Thoracic aorta (tissue), 2 donors: ENCODE data around the gene B4GALT1. TPM values are rescaled to one million over a fixed set of nuclear protein-coding genes. Genes with fewer than 3 reads are reported as not detected.

ENCODE experiments used
- ATAC-seq: fragments of 150-250 bp; one replicate; pipeline ENCODE4 v1.8.0; 2017; ENCODE audit warnings: low read depth; ENCODE audit not compliant: insufficient number of reproducible peaks, low FRiP score
- DNase-seq: peaks from one replicate; pipeline ENCODE4 v3.0.0-alpha.2; 2020; ENCODE audit warnings: low spot score
- H3K27ac ChIP-seq, 2 donors: fragments of 200-600 bp; sonication (generic); 1 replicate in 1 of 2; 2 replicates in 1 of 2; pipeline ENCODE4 v1.5.1; 2016; ENCODE audit warnings: mild to moderate bottlenecking in 2 of 2, moderate library complexity in 2 of 2
- H3K27me3 ChIP-seq: fragments of 200-600 bp; sonication (generic); replicated peaks from 2 replicates; pipeline ENCODE4 v1.6.0; 2016; ENCODE audit warnings: mild to moderate bottlenecking; ENCODE audit not compliant: insufficient read depth
- H3K36me3 ChIP-seq: fragments of 200-600 bp; sonication (generic); one replicate; pipeline ENCODE4 v1.5.1; 2016
- H3K4me1 ChIP-seq, 2 donors: fragments of 200-600 bp; sonication (generic); 1 replicate in 1 of 2; 2 replicates in 1 of 2; pipeline versions ENCODE4 v1.5.1 to v1.6.0; 2016; ENCODE audit warnings: low read depth in 2 of 2, mild to moderate bottlenecking in 1 of 2; ENCODE audit not compliant: control insufficient read depth in 1 of 2
- H3K4me3 ChIP-seq: fragments of 200-600 bp; sonication (generic); 2 replicates; pipeline ENCODE4 v1.5.1; 2016; ENCODE audit warnings: mild to moderate bottlenecking
- H3K9me3 ChIP-seq: fragments of 200-600 bp; sonication (generic); 2 replicates; pipeline ENCODE4 v1.5.1; 2016
- total RNA-seq, 2 donors: library from RNA; depleted of rRNA; stranded (reverse); fragments of >200 nt; gene quantifications; one replicate each; pipeline versions ENCODE4 v1.1.0 to v1.2.3, GENCODE V29; 2016
- TF ChIP-seq, protein P1 (sequence below): fragments of 200-600 bp; sonication (generic); IDR thresholded peaks from one replicate; pipeline ENCODE4 v1.5.1; 2019; ENCODE audit warnings: antibody characterized with exemption

The B4GALT1 gene
- total RNA-seq, 2 donors from 2014 or later, result 59.4 to 86.6 TPM

GRCh38 chr9:33116860-33117259 is 50.3 kb downstream of the B4GALT1 start:
- TF ChIP-seq, protein P1, sequence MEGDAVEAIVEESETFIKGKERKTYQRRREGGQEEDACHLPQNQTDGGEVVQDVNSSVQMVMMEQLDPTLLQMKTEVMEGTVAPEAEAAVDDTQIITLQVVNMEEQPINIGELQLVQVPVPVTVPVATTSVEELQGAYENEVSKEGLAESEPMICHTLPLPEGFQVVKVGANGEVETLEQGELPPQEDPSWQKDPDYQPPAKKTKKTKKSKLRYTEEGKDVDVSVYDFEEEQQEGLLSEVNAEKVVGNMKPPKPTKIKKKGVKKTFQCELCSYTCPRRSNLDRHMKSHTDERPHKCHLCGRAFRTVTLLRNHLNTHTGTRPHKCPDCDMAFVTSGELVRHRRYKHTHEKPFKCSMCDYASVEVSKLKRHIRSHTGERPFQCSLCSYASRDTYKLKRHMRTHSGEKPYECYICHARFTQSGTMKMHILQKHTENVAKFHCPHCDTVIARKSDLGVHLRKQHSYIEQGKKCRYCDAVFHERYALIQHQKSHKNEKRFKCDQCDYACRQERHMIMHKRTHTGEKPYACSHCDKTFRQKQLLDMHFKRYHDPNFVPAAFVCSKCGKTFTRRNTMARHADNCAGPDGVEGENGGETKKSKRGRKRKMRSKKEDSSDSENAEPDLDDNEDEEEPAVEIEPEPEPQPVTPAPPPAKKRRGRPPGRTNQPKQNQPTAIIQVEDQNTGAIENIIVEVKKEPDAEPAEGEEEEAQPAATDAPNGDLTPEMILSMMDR, result no peak
- no peaks in the 10 kb centered on the region for H3K9me3 ChIP-seq
- no peak overlapping the region for H3K4me3 ChIP-seq
- peaks cover 3 to 12% of the 10 kb centered on the region in 2 donors for H3K4me1 ChIP-seq
- H3K36me3 ChIP-seq, result peaks cover 35% of the 10 kb centered on the region
- DNase-seq, result no peak
- H3K27ac ChIP-seq, result no peak overlapping the region
- no peaks in the 10 kb centered on the region for H3K27me3 ChIP-seq
- no peak for ATAC-seq

DNA sequence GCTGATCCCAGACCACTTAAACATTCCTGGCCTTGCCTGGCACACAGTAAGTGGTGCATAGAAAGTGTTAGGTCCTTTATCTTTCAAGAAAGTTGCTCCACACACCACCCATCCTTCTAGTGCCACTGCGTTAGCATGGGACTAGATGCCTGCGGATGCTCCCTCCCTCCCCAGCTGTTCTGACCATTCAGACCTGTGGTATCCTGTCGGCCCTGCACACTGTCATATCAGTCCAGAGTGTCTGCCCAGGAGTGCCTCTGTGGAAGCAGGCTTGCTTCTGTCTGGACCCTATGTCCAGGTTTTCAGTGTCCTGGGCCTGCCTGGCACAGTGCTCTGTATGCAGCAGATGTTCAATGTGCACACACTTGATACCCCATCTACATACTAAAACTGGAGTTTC is 52.4 kb downstream of the B4GALT1 start:
- DNase-seq (no peak), ATAC-seq (no peak)
- H3K27me3 ChIP-seq, result no peaks in the 10 kb centered on the region
- H3K4me1 ChIP-seq, result peaks cover 3 to 12% of the 10 kb centered on the region in 2 donors
- no peak overlapping the region for H3K4me3 ChIP-seq
- TF ChIP-seq, protein P1, result no peak
- no peak overlapping the region for H3K27ac ChIP-seq
- no peaks in the 10 kb centered on the region for H3K9me3 ChIP-seq
- H3K36me3 ChIP-seq, result peaks cover 42% of the 10 kb centered on the region

- Histone ChIP-seq H3K4me1 (peaks cover 3 to 12% of the 10 kb centered on the region in 2 donors), H3K36me3 (peaks cover 38% of the 10 kb centered on the region), H3K27ac (no peak overlapping the region), H3K4me3 (no peak overlapping the region), H3K27me3 (no peaks in the 10 kb centered on the region), H3K9me3 (no peaks in the 10 kb centered on the region)
- DNase-seq, result no peak
- ATAC-seq, result no peak
- TF ChIP-seq, protein P1, result no peak
Measured at GRCh38 chr9:33113799-33114547, 53.2 kb downstream of the B4GALT1 start.

GRCh38 chr9:33112094-33112493 is 55.0 kb downstream of the B4GALT1 start:
- DNase-seq (no peak), ATAC-seq (no peak)
- no peaks in the 10 kb centered on the region for H3K27me3 ChIP-seq
- no peaks in the 10 kb centered on the region for H3K9me3 ChIP-seq
- H3K27ac ChIP-seq, result no peak overlapping the region
- peaks cover 7 to 14% of the 10 kb centered on the region in 2 donors for H3K4me1 ChIP-seq
- peaks cover 34% of the 10 kb centered on the region for H3K36me3 ChIP-seq
- TF ChIP-seq, protein P1, result no peak
- no peak overlapping the region for H3K4me3 ChIP-seq

- Histone ChIP-seq H3K4me3 (no peak overlapping the region), H3K9me3 (no peaks in the 10 kb centered on the region), H3K4me1 (peaks cover 11 to 15% of the 10 kb centered on the region in 2 donors), H3K27me3 (no peaks in the 10 kb centered on the region), H3K27ac (no peak overlapping the region), H3K36me3 (peaks cover 34% of the 10 kb centered on the region)
- no peak for ATAC-seq
- DNase-seq, result no peak
- TF ChIP-seq, protein P1, result no peak
Measured at GRCh38 chr9:33111631-33112030, 55.5 kb downstream of the B4GALT1 start.
